Skeletal muscle satellite cell (primary cell): ENCODE results near the gene FNDC3B.

Experiments used
- H3K27me3 ChIP-seq: 2 replicates; pipeline ENCODE4 v1.7.0; 2013; ENCODE audit warnings: low read length; ENCODE audit not compliant: control insufficient read depth, insufficient read depth
- H3K36me3 ChIP-seq: 2 replicates; pipeline ENCODE4 v1.7.0; 2013; ENCODE audit warnings: mild to moderate bottlenecking, control low read depth, low read length; ENCODE audit not compliant: insufficient read depth
- H3K4me1 ChIP-seq: 2 replicates; pipeline ENCODE4 v1.7.0; 2013; ENCODE audit warnings: low read length; ENCODE audit not compliant: control insufficient read depth, insufficient read depth
- H3K4me2 ChIP-seq: 2 replicates; pipeline ENCODE4 v1.7.0; 2013; ENCODE audit warnings: mild to moderate bottlenecking, low read length
- H3K4me3 ChIP-seq: 2 replicates; pipeline ENCODE4 v1.7.0; 2013; ENCODE audit warnings: low read length
- H3K9ac ChIP-seq: 2 replicates; pipeline ENCODE4 v1.7.0; 2013; ENCODE audit warnings: mild to moderate bottlenecking, low read depth, low read length, moderate library complexity
- H3K9me3 ChIP-seq: replicated peaks from 2 replicates; pipeline ENCODE4 v1.7.0; 2013; ENCODE audit warnings: mild to moderate bottlenecking, control low read depth, low read length

FNDC3B gene

GRCh38 chr3:172302203-172302602 is 262.8 kb downstream of the FNDC3B start:
- Histone ChIP-seq H3K9me3 (no peaks in the 10 kb centered on the region), H3K4me1 (peaks cover 28% of the 10 kb centered on the region), H3K4me2 (no peak overlapping the region), H3K36me3 (peaks cover 45% of the 10 kb centered on the region), H3K27me3 (no peaks in the 10 kb centered on the region), H3K4me3 (no peak overlapping the region), H3K9ac (no peak overlapping the region)

GRCh38 chr3:172303181-172303580 is 263.8 kb downstream of the FNDC3B start:
- Histone ChIP-seq H3K9ac (no peak overlapping the region), H3K4me2 (no peak overlapping the region), H3K4me1 (peaks cover 32% of the 10 kb centered on the region), H3K9me3 (no peaks in the 10 kb centered on the region), H3K4me3 (no peak overlapping the region), H3K36me3 (peaks cover 49% of the 10 kb centered on the region), H3K27me3 (no peaks in the 10 kb centered on the region)

GRCh38 chr3:172303941-172304558 is 264.7 kb downstream of the FNDC3B start:
- Histone ChIP-seq H3K9me3 (no peaks in the 10 kb centered on the region), H3K4me3 (no peak overlapping the region), H3K9ac (no peak overlapping the region), H3K27me3 (no peaks in the 10 kb centered on the region), H3K4me2 (no peak overlapping the region), H3K4me1 (peaks cover 32% of the 10 kb centered on the region), H3K36me3 (peaks cover 49% of the 10 kb centered on the region)

- peaks cover 32% of the 10 kb centered on the region for H3K4me1 ChIP-seq
- no peaks in the 10 kb centered on the region for H3K27me3 ChIP-seq
- no peaks in the 10 kb centered on the region for H3K9me3 ChIP-seq
- H3K36me3 ChIP-seq = peaks cover 48% of the 10 kb centered on the region
- H3K4me3 ChIP-seq = no peak overlapping the region
- H3K4me2 ChIP-seq = no peak overlapping the region
- no peak overlapping the region for H3K9ac ChIP-seq
Observed at GRCh38 chr3:172305552-172305951, 266.2 kb downstream of the FNDC3B start.

- Histone ChIP-seq H3K9me3 (no peaks in the 10 kb centered on the region), H3K4me2 (no peak overlapping the region), H3K4me1 (peaks cover 32% of the 10 kb centered on the region), H3K4me3 (no peak overlapping the region), H3K9ac (no peak overlapping the region), H3K36me3 (peaks cover 48% of the 10 kb centered on the region), H3K27me3 (no peaks in the 10 kb centered on the region)
Observed at GRCh38 chr3:172305974-172306373, 266.6 kb downstream of the FNDC3B start.

GRCh38 chr3:172307141-172307560 is 267.8 kb downstream of the FNDC3B start:
- Histone ChIP-seq H3K27me3 (no peaks in the 10 kb centered on the region), H3K4me1 (peaks cover 32% of the 10 kb centered on the region), H3K9ac (no peak overlapping the region), H3K9me3 (no peaks in the 10 kb centered on the region), H3K4me3 (no peak overlapping the region), H3K4me2 (peak overlapping the region; percentile 15), H3K36me3 (peaks cover 55% of the 10 kb centered on the region)

GRCh38 chr3:172309059-172309458 is 269.7 kb downstream of the FNDC3B start:
- Histone ChIP-seq H3K4me2 (no peak overlapping the region), H3K9ac (no peak overlapping the region), H3K27me3 (no peaks in the 10 kb centered on the region), H3K9me3 (no peaks in the 10 kb centered on the region), H3K4me3 (no peak overlapping the region), H3K4me1 (peaks cover 25% of the 10 kb centered on the region), H3K36me3 (peaks cover 69% of the 10 kb centered on the region)

GRCh38 chr3:172309741-172310427 is 270.5 kb downstream of the FNDC3B start:
- H3K9ac ChIP-seq = no peak overlapping the region
- no peak overlapping the region for H3K4me2 ChIP-seq
- peaks cover 25% of the 10 kb centered on the region for H3K4me1 ChIP-seq
- H3K4me3 ChIP-seq = no peak overlapping the region
- H3K9me3 ChIP-seq = no peaks in the 10 kb centered on the region
- peaks cover 74% of the 10 kb centered on the region for H3K36me3 ChIP-seq
- no peaks in the 10 kb centered on the region for H3K27me3 ChIP-seq

- Histone ChIP-seq H3K9me3 (no peaks in the 10 kb centered on the region), H3K9ac (no peak overlapping the region), H3K4me2 (no peak overlapping the region), H3K4me1 (peaks cover 25% of the 10 kb centered on the region), H3K36me3 (peaks cover 74% of the 10 kb centered on the region), H3K27me3 (no peaks in the 10 kb centered on the region), H3K4me3 (no peak overlapping the region)
Observed at GRCh38 chr3:172310428-172310760, 271.0 kb downstream of the FNDC3B start.

- H3K4me2 ChIP-seq = no peak overlapping the region
- H3K4me1 ChIP-seq = peaks cover 25% of the 10 kb centered on the region
- H3K9me3 ChIP-seq = no peaks in the 10 kb centered on the region
- H3K4me3 ChIP-seq = no peak overlapping the region
- H3K9ac ChIP-seq = no peak overlapping the region
- H3K27me3 ChIP-seq = no peaks in the 10 kb centered on the region
- H3K36me3 ChIP-seq = peaks cover 71% of the 10 kb centered on the region
Observed at GRCh38 chr3:172311217-172311616, 271.8 kb downstream of the FNDC3B start.

GRCh38 chr3:172312001-172312400 is 272.6 kb downstream of the FNDC3B start:
- H3K9me3 ChIP-seq = no peaks in the 10 kb centered on the region
- H3K4me1 ChIP-seq = peaks cover 25% of the 10 kb centered on the region
- no peak overlapping the region for H3K9ac ChIP-seq
- no peaks in the 10 kb centered on the region for H3K27me3 ChIP-seq
- H3K36me3 ChIP-seq = peaks cover 73% of the 10 kb centered on the region
- H3K4me2 ChIP-seq = no peak overlapping the region
- no peak overlapping the region for H3K4me3 ChIP-seq

GRCh38 chr3:172312711-172313110 is 273.3 kb downstream of the FNDC3B start:
- H3K36me3 ChIP-seq = peaks cover 68% of the 10 kb centered on the region
- H3K9me3 ChIP-seq = no peaks in the 10 kb centered on the region
- no peak overlapping the region for H3K4me3 ChIP-seq
- H3K27me3 ChIP-seq = no peaks in the 10 kb centered on the region
- peaks cover 24% of the 10 kb centered on the region for H3K4me1 ChIP-seq
- no peak overlapping the region for H3K9ac ChIP-seq
- no peak overlapping the region for H3K4me2 ChIP-seq
